Dedifferentiated amniotic fluid mesenchymal stem cell (primary cell): ENCODE results near the gene UBE2QL1.
"Not testable (repeated sequence)": the region's sequence is repeated elsewhere in the genome, so short reads cannot be mapped to it uniquely, and the experiment has no call there.

ENCODE experiments used
- DNase-seq: peaks from one replicate; pipeline ENCODE4 v3.0.0-alpha.2; 2016; ENCODE audit errors: extremely low spot score

UBE2QL1 gene

DNA sequence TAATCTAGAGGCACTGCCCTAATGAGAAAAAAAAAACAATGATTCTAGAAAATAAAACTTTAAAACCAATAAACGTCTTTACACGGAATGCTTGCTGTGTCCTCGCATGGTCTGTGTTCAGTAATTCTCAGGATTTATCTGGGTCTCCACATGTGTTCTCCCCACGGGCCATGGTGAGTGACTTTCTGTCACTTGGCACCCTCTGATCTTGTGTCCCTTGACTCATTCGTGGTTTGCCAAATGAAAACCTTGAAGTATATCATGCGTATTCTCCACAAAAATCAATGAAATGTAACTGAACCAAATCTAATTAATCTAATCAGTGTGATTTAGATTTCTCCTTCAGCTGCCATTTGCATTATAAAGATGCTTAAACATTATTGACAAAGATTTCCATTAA, 48.0 kb downstream of the UBE2QL1 start:
- no peak for DNase-seq

DNA sequence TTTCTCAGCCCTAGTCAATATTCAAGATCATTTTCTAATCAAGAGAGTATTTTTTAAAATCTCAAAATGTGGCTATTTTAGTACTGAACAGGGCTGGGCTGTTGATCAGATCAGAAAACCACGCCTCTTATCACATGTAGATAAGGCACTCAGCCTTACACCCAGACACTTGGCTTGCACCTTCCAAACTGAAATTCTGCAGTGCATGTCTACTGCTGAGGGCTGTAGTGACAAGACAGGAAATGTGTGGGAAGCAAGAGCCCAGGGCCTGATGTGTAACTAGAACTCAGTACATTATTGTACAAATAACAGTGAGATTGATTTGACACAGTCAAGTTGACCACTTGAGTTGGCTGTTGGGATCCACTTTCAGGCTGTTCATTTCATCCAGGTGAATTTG, 48.6 kb downstream of the UBE2QL1 start:
- no peak for DNase-seq

DNA sequence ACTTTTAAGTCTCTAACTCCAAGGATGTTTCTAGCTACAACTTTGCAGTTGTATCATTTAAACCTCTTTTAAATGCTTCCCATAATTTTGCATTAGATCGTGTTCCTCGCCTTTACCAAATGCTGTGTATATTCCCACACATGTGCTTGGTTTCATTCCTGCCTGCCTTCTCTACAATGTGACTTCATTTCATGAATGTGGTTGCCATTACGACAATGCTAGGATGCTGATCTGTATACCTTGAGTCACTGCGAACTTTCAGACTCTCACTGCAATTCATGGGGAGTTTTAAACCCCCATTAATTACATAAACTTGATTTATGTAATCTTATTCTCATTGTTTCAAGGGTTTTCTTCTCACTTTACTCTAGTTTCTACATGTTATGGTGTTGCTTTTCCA, 50.3 kb downstream of the UBE2QL1 start:
- DNase-seq = no peak

DNA sequence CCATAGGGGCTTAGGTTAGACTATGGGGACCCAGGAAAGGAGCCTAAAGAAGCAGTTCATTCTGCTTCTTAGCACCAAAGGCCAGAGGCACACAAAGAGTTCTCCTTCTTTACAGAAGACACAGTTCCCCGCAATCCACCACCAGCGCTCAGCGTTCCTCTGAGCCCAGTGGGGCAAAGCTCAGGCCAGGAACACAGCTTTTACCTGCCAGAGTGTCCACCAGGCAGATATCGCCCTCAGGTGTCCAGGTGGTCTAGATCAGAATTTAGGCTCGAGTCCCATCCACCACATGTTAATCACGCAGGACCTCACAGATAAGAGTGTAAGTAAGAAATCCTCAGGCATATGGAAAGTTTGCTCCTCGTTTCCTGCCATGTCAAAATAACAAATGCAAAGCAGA, 53.0 kb downstream of the UBE2QL1 start:
- DNase-seq = no peak

DNA sequence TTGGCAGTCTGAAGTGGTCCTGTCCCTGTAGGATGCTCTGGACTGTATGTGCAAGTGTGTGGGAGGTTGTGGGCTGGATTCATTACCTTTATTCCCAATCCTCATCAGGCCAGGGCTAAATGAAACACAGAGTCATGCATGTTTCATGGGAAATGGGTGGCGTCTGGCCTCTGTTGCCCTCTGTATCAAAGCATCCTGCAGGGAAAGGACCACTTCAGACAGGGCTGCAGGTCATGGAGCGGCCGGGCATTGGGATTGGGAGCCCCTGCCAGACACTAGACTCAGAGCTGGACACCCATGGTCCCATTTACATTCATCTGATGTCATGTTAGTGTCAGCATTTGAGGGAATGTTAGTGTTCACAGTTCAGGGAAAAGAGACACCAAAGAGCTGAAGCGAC, 53.8 kb downstream of the UBE2QL1 start:
- DNase-seq = no peak

DNA sequence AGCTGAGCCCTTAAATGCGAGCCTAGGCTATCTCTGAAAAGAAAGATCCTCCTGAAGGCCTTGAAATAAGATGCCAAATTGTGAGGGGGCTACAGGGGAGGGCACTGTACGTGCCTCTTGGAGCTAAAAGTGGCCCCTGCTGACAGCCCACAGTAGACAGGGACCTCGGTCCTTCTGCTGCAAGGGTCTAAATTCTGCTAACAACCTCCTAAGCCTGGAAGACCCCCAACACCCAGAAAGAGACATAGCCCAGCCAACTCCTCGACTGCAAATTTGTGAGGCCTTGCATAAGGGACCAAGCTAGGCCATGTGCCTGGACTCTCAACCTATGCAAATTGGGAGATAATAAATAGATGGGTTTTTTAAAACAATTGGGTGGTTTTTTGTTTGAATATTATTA, 54.7 kb downstream of the UBE2QL1 start:
- no peak for DNase-seq

DNA sequence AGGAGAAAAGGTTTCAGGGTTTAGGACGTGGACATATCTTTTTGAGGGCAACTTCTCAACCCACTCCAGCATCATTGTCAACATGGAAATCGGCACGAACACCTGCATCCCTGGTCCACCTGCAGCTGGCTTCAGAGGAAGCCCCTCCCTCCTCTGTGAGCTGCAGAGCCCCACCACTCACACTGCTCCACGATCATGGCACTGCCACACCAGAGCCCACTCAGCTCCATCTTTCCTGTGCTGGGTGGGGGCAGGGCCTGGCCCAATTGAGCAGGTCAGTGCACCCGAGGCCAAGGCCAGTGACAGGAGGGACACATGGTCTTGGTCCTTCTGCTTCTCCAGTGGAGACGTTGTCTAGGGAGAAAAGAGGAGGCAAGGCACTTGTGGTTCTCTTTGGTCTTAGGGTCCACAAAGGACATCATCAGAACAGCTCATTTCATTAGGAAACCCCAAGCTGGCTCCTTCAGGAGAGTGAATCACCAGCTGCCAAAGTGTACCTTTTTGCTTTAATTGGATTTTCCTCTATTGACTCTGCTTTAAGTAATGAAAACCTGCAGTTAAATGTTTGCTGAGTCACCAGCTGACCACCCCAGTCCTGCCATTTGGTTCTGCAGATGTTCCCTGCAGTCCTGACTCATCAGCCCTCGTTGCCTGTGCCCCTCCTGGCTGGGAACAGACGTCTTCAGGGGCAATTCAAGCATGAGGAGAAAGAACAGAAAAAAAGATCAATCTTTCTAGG, 56.2 kb downstream of the UBE2QL1 start:
- no peak for DNase-seq

DNA sequence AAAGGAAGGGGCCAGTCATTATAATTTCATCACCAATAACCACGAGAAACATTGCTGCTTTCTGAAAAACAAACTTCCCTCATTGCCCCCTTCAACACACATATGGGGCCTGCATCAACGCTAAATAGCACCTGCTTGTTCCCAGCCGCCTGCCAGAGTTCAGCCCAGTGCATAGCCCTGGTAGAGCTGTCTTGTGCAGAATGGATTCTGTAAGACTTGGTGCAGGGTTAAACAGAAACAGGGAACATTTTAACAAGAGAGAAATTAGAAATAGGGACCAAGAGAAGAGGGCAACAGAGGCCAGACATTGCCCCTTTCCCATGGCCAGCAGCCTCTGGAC, 56.7 kb downstream of the UBE2QL1 start:
- DNase-seq = no peak

DNA sequence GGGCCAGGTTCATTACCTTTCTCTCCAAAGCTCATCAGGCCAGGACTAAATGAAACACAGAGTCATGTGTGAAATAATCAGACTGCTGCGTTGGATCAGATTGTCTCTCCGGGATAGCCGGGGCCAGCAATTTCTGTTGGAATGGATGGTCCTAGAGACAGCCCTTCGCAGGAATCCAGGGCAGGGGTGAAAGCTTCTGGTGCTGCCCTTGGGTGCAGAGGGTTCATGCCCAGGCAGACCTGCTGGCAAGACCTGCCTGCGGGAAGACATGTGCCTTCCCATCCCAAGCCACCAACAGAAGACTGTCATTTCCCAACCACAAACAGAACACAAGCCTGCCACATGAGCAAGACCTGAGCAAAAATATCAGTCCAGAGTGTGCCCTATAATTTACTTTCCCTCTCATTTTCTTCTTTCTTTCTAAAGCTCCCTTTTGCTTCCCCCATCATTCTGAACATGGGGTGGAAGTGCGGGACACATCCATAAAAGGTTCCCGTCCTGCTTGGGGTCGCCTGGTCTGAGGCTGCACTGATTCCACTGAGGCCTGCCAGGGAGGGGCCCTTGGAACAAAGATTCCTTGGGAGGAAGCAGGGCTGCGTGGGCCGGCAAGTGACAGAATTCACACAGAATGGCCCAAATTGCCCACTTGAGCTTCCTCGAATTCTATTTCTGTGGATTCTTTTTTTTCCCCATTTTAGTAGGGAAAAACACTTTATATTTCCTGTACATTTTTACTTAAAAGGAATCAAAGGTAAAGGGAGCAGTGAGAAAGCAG, 57.3 kb downstream of the UBE2QL1 start:
- DNase-seq = no peak

DNA sequence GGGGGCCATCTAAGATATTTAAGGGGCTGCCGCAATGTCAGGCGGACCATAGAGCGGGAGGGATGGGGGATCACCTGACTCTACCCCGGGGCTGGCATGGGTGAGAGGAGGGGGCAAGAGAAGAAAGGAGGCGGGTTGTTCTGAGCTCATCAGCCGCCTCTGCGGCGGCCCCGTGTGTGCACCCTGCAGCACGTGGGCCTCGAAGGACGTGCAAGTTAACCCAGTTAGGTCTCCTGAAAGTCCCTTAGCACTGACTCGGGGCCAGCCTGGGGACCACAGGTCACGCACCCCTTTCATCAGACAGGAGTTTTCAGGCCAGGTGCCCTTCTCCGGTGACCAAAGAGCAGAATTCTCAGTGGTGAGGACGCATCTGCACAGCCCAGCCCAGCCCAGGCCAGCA, 58.0 kb downstream of the UBE2QL1 start:
- no peak for DNase-seq

DNA sequence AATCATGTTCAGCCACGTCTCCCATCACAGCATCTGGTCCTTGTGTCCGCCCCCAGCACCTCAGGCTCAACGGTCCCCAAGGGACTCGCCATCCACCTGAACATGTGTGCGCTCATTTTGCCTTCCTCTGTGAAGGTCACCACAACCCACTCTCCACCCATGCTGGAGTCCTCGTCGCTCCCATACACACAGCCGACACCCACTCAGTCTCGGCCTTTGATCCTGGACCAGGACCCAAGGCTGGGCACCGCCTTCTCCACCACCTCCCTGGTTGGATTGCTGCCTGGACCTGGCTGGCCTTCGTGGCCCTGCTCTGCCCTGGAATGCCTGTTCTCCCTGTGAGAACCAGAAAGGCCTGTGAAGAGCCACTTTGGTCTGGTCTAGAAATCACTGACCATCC, 60.3 kb downstream of the UBE2QL1 start:
- DNase-seq = no peak

DNA sequence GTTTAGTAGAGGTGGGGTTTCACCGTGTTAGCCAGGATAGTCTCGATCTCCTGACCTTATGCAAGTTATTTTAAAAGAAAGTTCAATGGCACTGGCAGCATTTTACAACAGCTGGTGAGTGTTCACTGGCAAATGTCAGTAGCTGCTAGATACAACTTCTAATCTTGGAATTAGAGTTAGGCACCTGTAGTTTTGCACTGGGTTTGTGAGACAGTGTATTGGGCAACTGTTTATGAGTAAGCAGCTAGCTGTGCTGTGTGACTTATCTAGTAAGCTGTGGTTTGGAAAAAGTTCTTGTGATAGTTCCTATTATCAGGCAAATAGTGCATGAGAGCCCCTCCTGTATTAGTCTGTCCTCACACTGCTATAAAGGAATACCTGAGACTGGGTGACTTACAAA, 61.5 kb downstream of the UBE2QL1 start:
- no peak for DNase-seq

DNA sequence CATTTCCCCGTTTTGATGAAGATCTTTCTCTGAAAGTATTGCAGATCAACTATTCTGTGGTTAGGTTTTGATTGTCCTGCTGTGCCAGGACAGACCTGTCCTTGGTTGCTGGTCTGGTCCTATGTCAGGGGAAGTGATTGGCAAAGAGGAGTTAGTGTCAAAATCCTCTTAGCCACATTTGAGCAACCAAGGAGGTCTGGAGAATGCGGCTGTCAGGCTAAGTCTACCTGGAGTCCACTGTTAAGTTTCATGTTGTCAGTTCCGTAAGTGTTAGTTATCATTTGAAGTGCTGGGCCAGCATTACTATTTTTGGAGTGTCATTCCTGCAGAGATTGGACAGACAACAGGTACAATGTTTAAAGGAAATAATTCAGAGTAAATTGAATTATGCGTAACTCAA, 62.3 kb downstream of the UBE2QL1 start:
- DNase-seq = no peak

DNA sequence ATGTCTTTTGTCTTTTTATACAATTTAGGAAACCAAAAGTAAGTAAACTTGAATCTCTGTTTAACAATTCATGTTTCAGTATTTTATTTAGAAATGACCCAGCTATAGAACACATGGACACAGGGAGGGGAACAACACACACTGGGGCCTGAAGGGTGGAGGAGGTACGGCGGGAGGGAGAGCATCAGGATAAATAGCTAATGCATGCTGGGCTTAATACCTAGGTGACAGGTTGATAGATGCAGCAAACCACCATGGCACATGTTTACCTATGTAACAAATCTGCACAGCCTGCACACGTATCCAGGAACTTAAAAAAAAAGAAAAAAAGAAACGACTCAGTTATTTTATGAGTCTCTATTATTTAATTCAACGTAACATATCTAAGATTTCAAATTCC, 67.2 kb downstream of the UBE2QL1 start:
- not testable (repeated sequence) for DNase-seq

DNA sequence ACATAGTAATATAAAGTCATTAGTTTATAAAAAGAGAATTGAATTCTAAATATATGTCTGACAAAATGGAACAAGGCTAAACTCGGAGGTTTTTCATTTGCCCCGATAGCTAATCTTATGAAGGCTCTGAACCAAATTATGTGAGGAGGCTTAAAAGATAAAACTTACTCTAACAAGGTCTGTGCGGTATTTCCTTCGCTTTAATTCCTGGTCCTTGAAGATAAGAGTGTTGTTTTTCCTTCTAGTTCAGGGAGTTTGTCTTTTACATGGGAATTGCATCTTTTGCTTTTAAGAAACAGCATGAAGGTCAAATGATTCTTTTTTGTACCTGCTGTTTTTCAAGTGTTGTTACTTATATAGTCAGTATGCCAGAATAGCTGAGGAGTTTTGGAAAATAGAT, 68.2 kb downstream of the UBE2QL1 start:
- no peak for DNase-seq

DNA sequence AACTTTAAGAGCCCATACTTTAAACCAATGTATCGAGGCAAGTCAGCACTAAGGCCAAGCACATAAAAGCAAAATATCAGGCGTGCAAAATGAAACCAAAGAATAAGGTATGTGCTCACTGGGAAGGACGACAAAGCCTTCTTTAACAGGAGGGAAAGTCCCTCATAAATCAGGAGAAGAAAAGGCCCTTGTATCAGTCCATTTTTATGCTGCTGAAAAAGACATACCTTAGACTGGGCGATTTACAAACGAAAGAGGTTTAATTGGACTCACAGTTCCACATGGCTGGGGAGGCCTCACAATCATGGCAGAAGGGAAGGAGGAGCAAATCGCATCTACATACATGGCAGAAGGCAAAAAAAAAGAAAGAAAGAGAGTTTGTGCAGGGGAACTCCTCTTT, 68.9 kb downstream of the UBE2QL1 start:
- no peak for DNase-seq

DNA sequence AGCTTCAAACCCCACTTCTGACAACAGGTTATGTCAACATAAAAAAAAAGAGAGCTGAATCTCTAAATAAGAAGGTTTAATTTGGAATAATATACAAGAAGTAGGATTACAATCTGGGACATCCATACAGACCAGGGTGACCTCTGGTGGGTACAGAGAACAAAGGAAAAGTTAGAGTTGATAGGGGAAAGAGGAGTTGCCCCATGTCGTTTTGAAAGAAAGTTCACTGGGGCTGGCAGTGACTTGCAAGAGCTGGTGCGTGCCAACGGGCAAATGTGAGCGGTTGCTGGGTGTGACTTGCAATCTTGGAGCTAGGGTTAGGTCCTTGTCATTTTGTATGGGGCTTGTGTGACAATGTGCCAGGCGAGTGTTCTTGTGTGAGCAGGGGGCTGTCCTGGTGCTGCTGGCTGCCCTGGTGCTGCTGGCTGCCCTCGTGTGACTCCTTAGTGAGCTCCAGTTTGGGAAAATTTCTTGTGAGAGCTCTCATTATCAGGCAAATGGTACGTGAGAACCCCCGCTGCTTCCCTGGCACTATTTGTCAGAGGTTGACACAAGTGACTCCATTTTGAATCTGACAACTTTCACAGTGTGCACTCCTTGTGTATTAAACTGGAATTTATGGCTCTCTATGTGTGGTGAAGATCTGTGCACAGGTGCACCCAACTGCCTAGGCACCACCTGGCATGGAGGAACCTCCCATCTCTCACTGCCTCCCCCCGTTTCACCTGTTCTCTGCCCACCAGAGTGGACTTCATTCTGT, 69.8 kb downstream of the UBE2QL1 start:
- no peak for DNase-seq

DNA sequence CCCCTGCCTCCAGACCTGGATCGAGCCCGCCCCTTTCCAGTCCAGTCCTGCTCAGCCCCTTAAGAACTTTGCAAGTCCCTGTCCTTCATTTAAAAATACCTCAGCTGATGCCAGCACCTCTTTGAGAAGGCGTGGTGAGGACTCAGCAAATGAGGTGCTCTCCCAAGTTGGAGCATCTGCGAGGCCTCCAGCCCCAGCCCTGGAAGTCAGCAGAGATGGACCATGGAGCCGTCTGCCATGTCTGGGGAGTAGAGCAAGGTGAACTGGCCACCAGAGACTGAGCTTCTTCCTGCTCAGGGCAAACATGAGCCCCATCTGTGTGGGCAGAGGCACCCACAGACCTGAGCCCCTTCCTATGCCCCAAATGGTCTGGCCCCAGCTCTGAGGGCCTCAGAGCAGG, 71.5 kb downstream of the UBE2QL1 start:
- DNase-seq = no peak

DNA sequence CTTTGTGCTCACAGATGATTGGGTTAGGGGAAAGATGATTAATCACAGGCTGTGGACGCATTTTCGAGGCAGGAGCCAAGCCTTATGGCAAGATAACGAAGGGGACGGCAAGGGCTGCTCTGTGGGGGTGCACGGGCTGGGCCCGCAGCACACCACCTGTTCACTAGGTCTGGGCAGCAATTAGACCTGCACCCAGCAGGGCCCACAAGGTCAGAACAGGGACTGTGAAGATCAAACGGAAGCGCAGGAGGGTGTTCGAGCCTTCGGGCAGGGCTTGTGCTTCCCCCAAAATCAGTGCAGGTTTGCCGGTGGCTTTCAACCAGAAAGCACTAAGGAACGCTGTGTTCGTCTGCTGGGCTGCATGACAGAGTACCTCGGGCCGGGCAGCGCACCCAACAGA, 73.7 kb downstream of the UBE2QL1 start:
- DNase-seq = no peak

DNA sequence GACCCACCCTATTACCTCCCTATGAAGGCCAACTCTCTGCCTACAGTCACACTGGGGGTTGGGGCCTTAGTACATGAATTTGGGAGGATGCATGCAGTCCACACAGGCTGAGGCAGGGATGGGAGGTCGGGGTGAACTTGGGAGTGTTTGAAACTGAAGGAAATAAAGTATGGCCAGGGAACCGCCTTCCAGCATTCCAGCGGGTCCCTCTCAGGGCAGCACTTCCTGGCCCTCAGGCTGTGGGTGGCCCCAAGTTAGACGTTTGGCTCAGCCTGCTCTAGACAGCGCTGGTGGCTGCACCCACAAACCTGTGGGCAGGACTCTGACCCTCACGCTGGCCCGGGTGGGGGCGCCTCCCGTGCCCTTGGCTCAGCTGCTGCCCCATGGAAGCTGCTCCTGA, 74.3 kb downstream of the UBE2QL1 start:
- DNase-seq = no peak

DNA sequence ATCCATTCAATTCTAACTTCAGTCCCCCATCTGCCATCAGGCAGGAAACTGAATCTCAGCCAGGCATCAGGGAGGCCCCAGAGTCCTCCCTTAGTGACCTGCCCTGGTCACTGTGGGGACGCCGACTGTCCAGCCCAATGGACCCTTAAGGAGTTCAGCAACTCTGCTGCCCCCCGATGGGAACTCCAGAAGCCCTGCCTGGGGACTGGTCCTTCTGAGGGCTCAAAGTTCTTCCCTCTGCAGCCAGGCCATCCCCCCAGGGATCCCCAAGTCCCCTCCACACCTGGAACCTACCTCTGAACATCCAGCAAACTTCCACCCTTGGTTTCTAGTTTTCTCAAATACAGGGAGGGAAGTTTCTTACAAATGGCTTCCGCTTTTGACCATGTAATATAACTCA, 76.8 kb downstream of the UBE2QL1 start:
- DNase-seq = no peak

DNA sequence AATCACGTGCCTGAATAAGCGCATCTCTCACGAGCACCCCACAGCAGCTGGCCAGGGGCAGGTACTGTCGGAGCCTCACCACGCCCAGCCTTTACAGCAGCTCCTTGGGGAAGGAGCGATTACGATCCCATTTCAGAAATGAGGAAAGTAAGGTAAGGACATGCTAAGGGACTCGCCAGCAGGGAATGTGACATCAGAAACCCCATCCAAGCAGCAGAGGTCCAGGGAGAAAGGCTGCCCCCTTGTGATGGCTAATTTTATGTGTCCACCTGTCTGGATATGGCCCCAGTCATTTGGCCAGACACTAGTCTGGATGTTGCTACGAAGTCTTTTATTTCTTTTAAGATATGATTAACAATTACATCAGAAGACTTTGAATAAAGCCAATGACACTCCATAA, 77.3 kb downstream of the UBE2QL1 start:
- no peak for DNase-seq
